ENCODE data around the gene ADGRG1. TPM values are rescaled to one million over a fixed set of nuclear protein-coding genes. Genes with fewer than 3 reads are reported as not detected.

ADGRG1 gene
- total RNA-seq, 2 donors from 2014 or later = 0.64 TPM

DNA sequence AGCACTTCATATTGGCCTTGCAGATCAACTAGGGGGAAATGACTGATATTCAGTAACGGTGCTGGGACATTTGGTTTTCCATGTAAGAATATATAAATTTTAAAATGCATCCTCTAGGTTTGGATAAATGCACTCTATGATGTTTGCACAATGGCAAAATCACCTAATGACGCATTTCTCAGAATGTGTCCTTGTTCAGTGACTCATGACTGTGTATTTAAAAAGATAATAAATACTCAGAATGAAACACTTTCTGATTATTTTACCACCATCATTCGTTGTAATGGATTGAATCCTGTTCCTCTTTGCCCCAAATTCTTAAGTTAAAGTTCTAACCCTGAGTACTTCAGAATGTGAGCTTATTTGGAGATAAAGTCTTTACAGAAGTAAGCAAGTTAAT is 17.2 kb upstream of the ADGRG1 start:
- no peak overlapping the region for H3K27ac Mint-ChIP-seq
- H3K4me1 Mint-ChIP-seq = peaks cover 7% of the 10 kb centered on the region
- Histone ChIP-seq H3K27me3 (ENCODE audit: control insufficient read depth, insufficient read depth, low read length, poor library complexity, severe bottlenecking) (no peaks in the 10 kb centered on the region), H3K4me1 (ENCODE audit: control insufficient read depth, insufficient read depth, low read length) (peaks cover 3% of the 10 kb centered on the region), H3K36me3 (ENCODE audit: control insufficient read depth, insufficient read depth, low read length) (no peaks in the 10 kb centered on the region), H3K4me3 (ENCODE audit: low read length) (no peak overlapping the region), H3K27ac (ENCODE audit: low read depth, low read length) (no peak overlapping the region), H3K9ac (ENCODE audit: extremely low read depth, low read length, poor library complexity, severe bottlenecking) (no peak overlapping the region), H3K9me3 (ENCODE audit: control insufficient read depth, low read length) (no peaks in the 10 kb centered on the region)
- H3K36me3 Mint-ChIP-seq (ENCODE audit: low read depth) = no peaks in the 10 kb centered on the region
- no peaks in the 10 kb centered on the region for H3K27me3 Mint-ChIP-seq (ENCODE audit: insufficient read depth)
- WGBS, 2 experiments (ENCODE audit: insufficient coverage in 1 of 2, insufficient read length in 1 of 2) = 95 to 100% methylated on average over 2 to 3 of the region's 3 CpGs
- TF ChIP-seq, protein P1, sequence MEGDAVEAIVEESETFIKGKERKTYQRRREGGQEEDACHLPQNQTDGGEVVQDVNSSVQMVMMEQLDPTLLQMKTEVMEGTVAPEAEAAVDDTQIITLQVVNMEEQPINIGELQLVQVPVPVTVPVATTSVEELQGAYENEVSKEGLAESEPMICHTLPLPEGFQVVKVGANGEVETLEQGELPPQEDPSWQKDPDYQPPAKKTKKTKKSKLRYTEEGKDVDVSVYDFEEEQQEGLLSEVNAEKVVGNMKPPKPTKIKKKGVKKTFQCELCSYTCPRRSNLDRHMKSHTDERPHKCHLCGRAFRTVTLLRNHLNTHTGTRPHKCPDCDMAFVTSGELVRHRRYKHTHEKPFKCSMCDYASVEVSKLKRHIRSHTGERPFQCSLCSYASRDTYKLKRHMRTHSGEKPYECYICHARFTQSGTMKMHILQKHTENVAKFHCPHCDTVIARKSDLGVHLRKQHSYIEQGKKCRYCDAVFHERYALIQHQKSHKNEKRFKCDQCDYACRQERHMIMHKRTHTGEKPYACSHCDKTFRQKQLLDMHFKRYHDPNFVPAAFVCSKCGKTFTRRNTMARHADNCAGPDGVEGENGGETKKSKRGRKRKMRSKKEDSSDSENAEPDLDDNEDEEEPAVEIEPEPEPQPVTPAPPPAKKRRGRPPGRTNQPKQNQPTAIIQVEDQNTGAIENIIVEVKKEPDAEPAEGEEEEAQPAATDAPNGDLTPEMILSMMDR (conservative IDR thresholded peaks at IDR 0.05) = no peak
- DNase-seq = no peak
- no peak overlapping the region for H3K4me3 Mint-ChIP-seq
- no peaks in the 10 kb centered on the region for H3K9me3 Mint-ChIP-seq

GRCh38 chr16:57611706-57612105 is 16.7 kb upstream of the ADGRG1 start:
- H3K27me3 Mint-ChIP-seq (ENCODE audit: insufficient read depth) = no peaks in the 10 kb centered on the region
- Histone ChIP-seq H3K36me3 (ENCODE audit: control insufficient read depth, insufficient read depth, low read length) (no peaks in the 10 kb centered on the region), H3K27ac (ENCODE audit: low read depth, low read length) (no peak overlapping the region), H3K9me3 (ENCODE audit: control insufficient read depth, low read length) (no peaks in the 10 kb centered on the region), H3K4me1 (ENCODE audit: control insufficient read depth, insufficient read depth, low read length) (peaks cover 2% of the 10 kb centered on the region), H3K4me3 (ENCODE audit: low read length) (no peak overlapping the region), H3K9ac (ENCODE audit: extremely low read depth, low read length, poor library complexity, severe bottlenecking) (no peak overlapping the region), H3K27me3 (ENCODE audit: control insufficient read depth, insufficient read depth, low read length, poor library complexity, severe bottlenecking) (no peaks in the 10 kb centered on the region)
- no peak overlapping the region for H3K27ac Mint-ChIP-seq
- no peak for DNase-seq
- H3K4me1 Mint-ChIP-seq = peaks cover 5% of the 10 kb centered on the region
- TF ChIP-seq, protein P1 (conservative IDR thresholded peaks at IDR 0.05) = no peak
- no peaks in the 10 kb centered on the region for H3K9me3 Mint-ChIP-seq
- WGBS, 2 experiments (ENCODE audit: insufficient coverage in 1 of 2, insufficient read length in 1 of 2) = 85 to 100% methylated on average over 1 to 4 of the region's 4 CpGs
- no peak overlapping the region for H3K4me3 Mint-ChIP-seq
- H3K36me3 Mint-ChIP-seq (ENCODE audit: low read depth) = no peaks in the 10 kb centered on the region

DNA sequence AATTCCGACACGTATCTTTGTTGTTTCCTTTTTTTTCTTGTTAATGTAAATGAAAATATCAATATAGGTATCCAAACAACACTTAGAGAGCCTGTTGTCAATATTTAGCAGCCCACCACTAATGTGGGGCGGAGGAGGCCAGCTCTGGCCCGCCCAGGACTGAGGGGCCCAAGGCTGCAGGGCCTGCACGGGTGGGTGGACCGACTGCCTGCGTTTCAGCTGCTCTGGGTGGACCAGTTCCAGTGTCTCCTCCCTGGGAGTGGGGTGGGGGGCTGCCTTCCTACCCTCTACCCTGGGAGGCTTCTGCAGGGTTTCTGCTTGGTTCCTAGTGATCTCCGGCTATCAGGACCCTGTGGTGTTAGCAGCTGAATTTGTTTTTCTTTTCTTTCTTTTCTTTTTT is 15.9 kb upstream of the ADGRG1 start:
- no peak overlapping the region for H3K9ac ChIP-seq (ENCODE audit: extremely low read depth, low read length, poor library complexity, severe bottlenecking)
- Mint-ChIP-seq H3K9me3 (no peaks in the 10 kb centered on the region), H3K36me3 (ENCODE audit: low read depth) (no peaks in the 10 kb centered on the region), H3K4me1 (no peaks in the 10 kb centered on the region), H3K27ac (no peak overlapping the region), H3K27me3 (ENCODE audit: insufficient read depth) (no peaks in the 10 kb centered on the region), H3K4me3 (no peak overlapping the region)
- no peaks in the 10 kb centered on the region for H3K4me1 ChIP-seq (ENCODE audit: control insufficient read depth, insufficient read depth, low read length)
- no peaks in the 10 kb centered on the region for H3K27me3 ChIP-seq (ENCODE audit: control insufficient read depth, insufficient read depth, low read length, poor library complexity, severe bottlenecking)
- H3K4me3 ChIP-seq (ENCODE audit: low read length) = no peak overlapping the region
- H3K9me3 ChIP-seq (ENCODE audit: control insufficient read depth, low read length) = no peaks in the 10 kb centered on the region
- 82 to 100% methylated on average over 1 to 6 of the region's 8 CpGs for WGBS, 2 experiments (ENCODE audit: insufficient coverage in 1 of 2, insufficient read length in 1 of 2)
- H3K27ac ChIP-seq (ENCODE audit: low read depth, low read length) = no peak overlapping the region
- no peaks in the 10 kb centered on the region for H3K36me3 ChIP-seq (ENCODE audit: control insufficient read depth, insufficient read depth, low read length)
- DNase-seq = peak; percentile 20
- TF ChIP-seq, protein P1 (conservative IDR thresholded peaks at IDR 0.05) = no peak

Data from endodermal cell (in vitro differentiated cells).